ENCODE results near the gene OSBPL9. TPM values are rescaled to one million over a fixed set of nuclear protein-coding genes. Genes with fewer than 3 reads are reported as not detected.

OSBPL9 gene
- total and polyA plus RNA-seq, 2 experiments from 2014 or later, result 82.7 to 102 TPM

DNA sequence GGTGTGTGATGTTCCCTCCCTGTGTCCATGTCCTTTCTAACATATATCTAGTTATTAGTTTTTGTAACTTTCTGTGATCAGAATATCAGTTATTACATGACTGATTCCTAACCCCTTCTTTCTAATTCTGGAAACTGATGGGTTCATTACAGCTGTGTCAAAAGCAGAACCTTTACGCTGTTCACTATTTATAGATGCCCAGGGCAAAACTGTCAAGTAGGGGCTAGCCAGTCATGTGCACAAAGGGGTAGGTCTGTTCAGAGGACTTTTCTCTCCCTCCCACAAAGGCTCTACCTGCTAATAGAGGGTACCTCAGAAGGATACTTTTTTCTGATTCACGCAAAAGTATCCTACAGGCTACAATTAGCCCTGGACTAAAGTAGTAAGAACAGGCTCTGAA lies 182.5 kb downstream of the OSBPL9 start (continued):
- TF ChIP-seq ZNF462 (CRISPR knock-in tag; IDR thresholded peaks at IDR 0.05), result no peak
- TF ChIP-seq, protein P1, sequence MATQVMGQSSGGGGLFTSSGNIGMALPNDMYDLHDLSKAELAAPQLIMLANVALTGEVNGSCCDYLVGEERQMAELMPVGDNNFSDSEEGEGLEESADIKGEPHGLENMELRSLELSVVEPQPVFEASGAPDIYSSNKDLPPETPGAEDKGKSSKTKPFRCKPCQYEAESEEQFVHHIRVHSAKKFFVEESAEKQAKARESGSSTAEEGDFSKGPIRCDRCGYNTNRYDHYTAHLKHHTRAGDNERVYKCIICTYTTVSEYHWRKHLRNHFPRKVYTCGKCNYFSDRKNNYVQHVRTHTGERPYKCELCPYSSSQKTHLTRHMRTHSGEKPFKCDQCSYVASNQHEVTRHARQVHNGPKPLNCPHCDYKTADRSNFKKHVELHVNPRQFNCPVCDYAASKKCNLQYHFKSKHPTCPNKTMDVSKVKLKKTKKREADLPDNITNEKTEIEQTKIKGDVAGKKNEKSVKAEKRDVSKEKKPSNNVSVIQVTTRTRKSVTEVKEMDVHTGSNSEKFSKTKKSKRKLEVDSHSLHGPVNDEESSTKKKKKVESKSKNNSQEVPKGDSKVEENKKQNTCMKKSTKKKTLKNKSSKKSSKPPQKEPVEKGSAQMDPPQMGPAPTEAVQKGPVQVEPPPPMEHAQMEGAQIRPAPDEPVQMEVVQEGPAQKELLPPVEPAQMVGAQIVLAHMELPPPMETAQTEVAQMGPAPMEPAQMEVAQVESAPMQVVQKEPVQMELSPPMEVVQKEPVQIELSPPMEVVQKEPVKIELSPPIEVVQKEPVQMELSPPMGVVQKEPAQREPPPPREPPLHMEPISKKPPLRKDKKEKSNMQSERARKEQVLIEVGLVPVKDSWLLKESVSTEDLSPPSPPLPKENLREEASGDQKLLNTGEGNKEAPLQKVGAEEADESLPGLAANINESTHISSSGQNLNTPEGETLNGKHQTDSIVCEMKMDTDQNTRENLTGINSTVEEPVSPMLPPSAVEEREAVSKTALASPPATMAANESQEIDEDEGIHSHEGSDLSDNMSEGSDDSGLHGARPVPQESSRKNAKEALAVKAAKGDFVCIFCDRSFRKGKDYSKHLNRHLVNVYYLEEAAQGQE (IDR thresholded peaks at IDR 0.05; ENCODE audit: unreplicated experiment), result no peak
- no peak for TF ChIP-seq ZNF114 (CRISPR knock-in tag; IDR thresholded peaks at IDR 0.05)

DNA sequence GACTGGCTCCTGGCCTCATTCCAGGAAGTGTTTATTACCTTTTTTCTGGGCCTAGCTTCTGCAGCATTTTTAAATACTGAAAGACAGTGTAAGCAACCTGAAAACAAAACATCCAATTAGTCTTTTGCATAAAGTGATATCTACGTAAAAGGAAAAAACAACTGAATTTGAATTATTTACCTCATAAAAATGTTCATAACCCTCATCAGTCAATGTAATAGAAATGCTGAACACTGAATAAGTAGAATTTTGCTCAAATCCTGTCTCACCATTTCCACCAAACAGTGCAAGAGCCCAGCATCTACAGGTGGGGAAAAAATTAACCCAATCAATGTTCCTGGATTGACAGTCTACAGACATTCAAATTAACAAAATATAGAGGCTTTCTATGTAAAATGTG lies 197.6 kb downstream of the OSBPL9 start:
- no peak overlapping the region for H3K4me2 ChIP-seq
- no peaks in the 10 kb centered on the region for H4K20me1 ChIP-seq (replicated peaks; ENCODE audit: insufficient read depth)
- H3K27me3 ChIP-seq (ENCODE audit: insufficient read depth), result no peaks in the 10 kb centered on the region
- no peak for DNase-seq (ENCODE audit: low spot score)
- H2AFZ ChIP-seq, result no peak overlapping the region
- peaks cover 12% of the 10 kb centered on the region; the same call in 1 of the 2 replicates for H3K36me3 ChIP-seq (ENCODE audit: insufficient read depth)
- no peaks in the 10 kb centered on the region for H3F3A ChIP-seq (replicated peaks; ENCODE audit: low read depth)
- no peaks in the 10 kb centered on the region for H3K4me1 ChIP-seq (ENCODE audit: insufficient read depth)
- H3K4me3 ChIP-seq, result no peak overlapping the region
- H3K79me2 ChIP-seq (replicated peaks; ENCODE audit: insufficient read depth), result no peaks in the 10 kb centered on the region
- Mint-ChIP-seq H3K27me3 (ENCODE audit: insufficient read depth, low read depth, poor library complexity) (peaks cover 2% of the 10 kb centered on the region), H3K9me3 (no peaks in the 10 kb centered on the region), H3K36me3 (ENCODE audit: low read depth) (peaks cover 27% of the 10 kb centered on the region), H3K27ac (no peak overlapping the region), H3K4me3 (no peak overlapping the region), H3K4me1 (no peaks in the 10 kb centered on the region)
- ATAC-seq, result no peak
- H3K9me2 ChIP-seq (ENCODE audit: insufficient read depth), result no peaks in the 10 kb centered on the region
- H3K27ac ChIP-seq (ENCODE audit: low read depth), result no peak overlapping the region
- TF ChIP-seq JUNB (IDR thresholded peaks at IDR 0.05; ENCODE audit: unreplicated experiment), result no peak
- no peak for TF ChIP-seq STAT1 (IDR thresholded peaks at IDR 0.05; ENCODE audit: unreplicated experiment)
- TF ChIP-seq, protein P1 (IDR thresholded peaks at IDR 0.05; ENCODE audit: unreplicated experiment), result no peak
